ENCODE data around the gene MBOAT1.

DNA sequence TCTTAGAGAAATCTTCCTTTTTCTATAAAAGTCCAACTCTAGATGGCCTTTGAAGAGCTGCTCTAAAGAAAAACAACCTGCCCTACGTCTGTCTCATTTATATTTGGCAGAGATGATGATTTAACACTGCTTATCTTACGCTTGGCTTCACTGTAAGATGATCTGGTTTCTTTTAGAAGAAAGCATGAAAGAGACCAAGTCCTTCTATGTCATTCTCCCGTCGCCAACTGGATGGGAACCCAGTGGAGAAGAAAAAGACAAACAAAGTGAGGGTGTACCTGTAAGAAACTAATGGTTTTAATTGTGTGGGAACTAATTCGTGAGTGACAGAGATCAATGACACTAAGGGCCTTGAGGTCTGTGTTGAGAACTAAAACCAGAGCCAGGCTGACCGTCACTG is 92.8 kb downstream of the MBOAT1 start:
- TF ChIP-seq, protein P1, sequence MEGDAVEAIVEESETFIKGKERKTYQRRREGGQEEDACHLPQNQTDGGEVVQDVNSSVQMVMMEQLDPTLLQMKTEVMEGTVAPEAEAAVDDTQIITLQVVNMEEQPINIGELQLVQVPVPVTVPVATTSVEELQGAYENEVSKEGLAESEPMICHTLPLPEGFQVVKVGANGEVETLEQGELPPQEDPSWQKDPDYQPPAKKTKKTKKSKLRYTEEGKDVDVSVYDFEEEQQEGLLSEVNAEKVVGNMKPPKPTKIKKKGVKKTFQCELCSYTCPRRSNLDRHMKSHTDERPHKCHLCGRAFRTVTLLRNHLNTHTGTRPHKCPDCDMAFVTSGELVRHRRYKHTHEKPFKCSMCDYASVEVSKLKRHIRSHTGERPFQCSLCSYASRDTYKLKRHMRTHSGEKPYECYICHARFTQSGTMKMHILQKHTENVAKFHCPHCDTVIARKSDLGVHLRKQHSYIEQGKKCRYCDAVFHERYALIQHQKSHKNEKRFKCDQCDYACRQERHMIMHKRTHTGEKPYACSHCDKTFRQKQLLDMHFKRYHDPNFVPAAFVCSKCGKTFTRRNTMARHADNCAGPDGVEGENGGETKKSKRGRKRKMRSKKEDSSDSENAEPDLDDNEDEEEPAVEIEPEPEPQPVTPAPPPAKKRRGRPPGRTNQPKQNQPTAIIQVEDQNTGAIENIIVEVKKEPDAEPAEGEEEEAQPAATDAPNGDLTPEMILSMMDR (conservative IDR thresholded peaks at IDR 0.05 in 1 of 2, IDR thresholded peaks at IDR 0.05 in 1 of 2; ENCODE audit: extremely low read depth in 1 of 2, insufficient read depth in 1 of 2, low read depth in 1 of 2, low read length in 2 of 2) = no peak
- TF ChIP-seq EZH2 (IDR thresholded peaks at IDR 0.05; ENCODE audit: borderline replicate concordance, low read length) = no peak
